ENCODE data around the gene PLA2G12A.

- no peak for TF ChIP-seq SP1 (IDR thresholded peaks at IDR 0.05; ENCODE audit: low read depth, low read length)
- no peak for TF ChIP-seq CTCF (IDR thresholded peaks at IDR 0.05; ENCODE audit: control extremely low read depth in 1 of 3, insufficient read depth in 1 of 3, low read depth in 1 of 3, low read length in 3 of 3)
- TF ChIP-seq POLR2A (IDR thresholded peaks at IDR 0.05; ENCODE audit: control extremely low read depth in 1 of 2, low read depth in 2 of 2, low read length in 2 of 2): no peak
- TF ChIP-seq RFX5 (IDR thresholded peaks at IDR 0.05; ENCODE audit: borderline replicate concordance, low read depth, low read length): no peak
- TF ChIP-seq NRF1 (IDR thresholded peaks at IDR 0.05; ENCODE audit: low read depth, low read length): no peak
- no peak for TF ChIP-seq JUND (IDR thresholded peaks at IDR 0.05; ENCODE audit: low read length)
- TF ChIP-seq SIN3A (conservative IDR thresholded peaks at IDR 0.05 in 1 of 2, IDR thresholded peaks at IDR 0.05 in 1 of 2; ENCODE audit: low read depth in 1 of 2, low read length in 2 of 2): no peak
- no peak for TF ChIP-seq EP300 (IDR thresholded peaks at IDR 0.05; ENCODE audit: borderline replicate concordance in 1 of 2, low read depth in 2 of 2, low read length in 2 of 2)
- no peak for TF ChIP-seq ATF3 (IDR thresholded peaks at IDR 0.05; ENCODE audit: insufficient read depth, low read depth, low read length)
- no peak for TF ChIP-seq CHD1 (IDR thresholded peaks at IDR 0.05; ENCODE audit: low read depth, low read length)
- TF ChIP-seq USF2 (IDR thresholded peaks at IDR 0.05; ENCODE audit: low read length): no peak
These were observed 20.9 kb downstream of the PLA2G12A start for GRCh38 chr4:109708990-109709389.
